ENCODE data around the gene ALPL.

DNA sequence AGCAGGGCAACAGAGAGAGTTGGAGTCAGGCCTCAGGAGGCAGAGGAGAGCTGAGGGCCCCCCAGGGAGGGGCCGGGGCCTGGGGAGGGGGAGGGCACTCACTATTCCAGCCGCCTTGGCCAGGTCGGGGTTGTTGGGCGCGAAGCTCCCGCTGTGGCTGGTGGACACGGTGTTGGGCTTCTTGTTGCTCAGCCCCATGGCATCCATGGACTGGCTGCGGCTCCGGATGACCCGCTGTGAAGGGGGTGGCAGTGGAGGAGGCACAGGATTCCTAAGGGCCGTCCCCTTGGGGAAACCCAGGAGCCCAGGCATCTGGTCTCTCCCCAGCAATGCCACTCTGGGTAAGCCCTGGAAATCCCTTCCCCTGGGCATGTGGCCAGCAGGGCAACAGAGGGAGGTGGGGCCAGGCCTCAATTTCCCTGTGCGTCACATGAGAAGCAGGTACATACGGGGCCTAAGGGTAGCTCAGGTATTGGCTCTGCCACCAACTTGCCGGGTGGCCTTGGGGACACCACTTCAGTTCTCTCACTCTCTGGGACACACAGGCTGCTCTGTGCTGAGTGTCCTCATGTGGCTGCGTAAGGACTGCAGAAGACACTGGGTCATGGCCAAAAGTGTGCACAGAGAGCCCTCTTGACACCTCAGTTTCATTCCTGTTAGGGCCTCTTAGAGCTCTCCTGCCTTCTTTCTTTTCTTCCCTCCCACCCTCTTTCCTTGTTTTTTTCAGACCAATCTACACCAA is 96.9 kb downstream of the ALPL start:
- TF ChIP-seq POLR2A (IDR thresholded peaks at IDR 0.05), result no peak
- TF ChIP-seq, protein P1, sequence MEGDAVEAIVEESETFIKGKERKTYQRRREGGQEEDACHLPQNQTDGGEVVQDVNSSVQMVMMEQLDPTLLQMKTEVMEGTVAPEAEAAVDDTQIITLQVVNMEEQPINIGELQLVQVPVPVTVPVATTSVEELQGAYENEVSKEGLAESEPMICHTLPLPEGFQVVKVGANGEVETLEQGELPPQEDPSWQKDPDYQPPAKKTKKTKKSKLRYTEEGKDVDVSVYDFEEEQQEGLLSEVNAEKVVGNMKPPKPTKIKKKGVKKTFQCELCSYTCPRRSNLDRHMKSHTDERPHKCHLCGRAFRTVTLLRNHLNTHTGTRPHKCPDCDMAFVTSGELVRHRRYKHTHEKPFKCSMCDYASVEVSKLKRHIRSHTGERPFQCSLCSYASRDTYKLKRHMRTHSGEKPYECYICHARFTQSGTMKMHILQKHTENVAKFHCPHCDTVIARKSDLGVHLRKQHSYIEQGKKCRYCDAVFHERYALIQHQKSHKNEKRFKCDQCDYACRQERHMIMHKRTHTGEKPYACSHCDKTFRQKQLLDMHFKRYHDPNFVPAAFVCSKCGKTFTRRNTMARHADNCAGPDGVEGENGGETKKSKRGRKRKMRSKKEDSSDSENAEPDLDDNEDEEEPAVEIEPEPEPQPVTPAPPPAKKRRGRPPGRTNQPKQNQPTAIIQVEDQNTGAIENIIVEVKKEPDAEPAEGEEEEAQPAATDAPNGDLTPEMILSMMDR (IDR thresholded peaks at IDR 0.05), result no peak

Measured in breast epithelium (tissue), 3 donors.